Measurements from ENCODE around the gene REV3L.

Gene REV3L

GRCh38 chr6:111524735-111525134 lies 41.7 kb upstream of the REV3L start:
- Histone ChIP-seq H3K9ac (no peak overlapping the region), H3K4me2 (ENCODE audit: low read length) (no peak overlapping the region), H3K27me3 (ENCODE audit: control insufficient read depth, insufficient read depth, low read length) (no peaks in the 10 kb centered on the region), H3K79me2 (peaks cover 2% of the 10 kb centered on the region), H3K27ac (no peak overlapping the region), H3K4me3 (ENCODE audit: low read depth, low read length) (no peak overlapping the region), H3K9me3 (ENCODE audit: control insufficient read depth, low read length) (no peaks in the 10 kb centered on the region), H3K36me3 (ENCODE audit: control insufficient read depth, insufficient read depth, low read length) (no peaks in the 10 kb centered on the region), H3K4me1 (no peaks in the 10 kb centered on the region), H2AFZ (no peak overlapping the region)
- TF ChIP-seq CTCF (IDR thresholded peaks at IDR 0.05), result no peak

- Histone ChIP-seq H2AFZ (no peak overlapping the region), H3K4me1 (no peaks in the 10 kb centered on the region), H3K79me2 (peaks cover 2% of the 10 kb centered on the region), H3K9ac (no peak overlapping the region), H3K27ac (no peak overlapping the region), H3K4me3 (ENCODE audit: low read depth, low read length) (no peak overlapping the region), H3K36me3 (ENCODE audit: control insufficient read depth, insufficient read depth, low read length) (no peaks in the 10 kb centered on the region), H3K4me2 (ENCODE audit: low read length) (no peak overlapping the region), H3K9me3 (ENCODE audit: control insufficient read depth, low read length) (no peaks in the 10 kb centered on the region), H3K27me3 (ENCODE audit: control insufficient read depth, insufficient read depth, low read length) (no peaks in the 10 kb centered on the region)
- no peak for TF ChIP-seq CTCF (IDR thresholded peaks at IDR 0.05)
Observed at GRCh38 chr6:111524252-111524651, 41.2 kb upstream of the REV3L start.

- no peak for TF ChIP-seq CTCF (IDR thresholded peaks at IDR 0.05)
- no peak overlapping the region for H3K27ac ChIP-seq
- H3K9me3 ChIP-seq (ENCODE audit: control insufficient read depth, low read length), result no peaks in the 10 kb centered on the region
- H2AFZ ChIP-seq, result no peak overlapping the region
- H3K4me3 ChIP-seq (ENCODE audit: low read depth, low read length), result no peak overlapping the region
- H3K4me1 ChIP-seq, result no peaks in the 10 kb centered on the region
- H3K79me2 ChIP-seq, result peaks cover 2% of the 10 kb centered on the region
- H3K36me3 ChIP-seq (ENCODE audit: control insufficient read depth, insufficient read depth, low read length), result no peaks in the 10 kb centered on the region
- H3K27me3 ChIP-seq (ENCODE audit: control insufficient read depth, insufficient read depth, low read length), result no peaks in the 10 kb centered on the region
- H3K9ac ChIP-seq, result no peak overlapping the region
- H3K4me2 ChIP-seq (ENCODE audit: low read length), result no peak overlapping the region
Observed at GRCh38 chr6:111523484-111524167, 40.6 kb upstream of the REV3L start.

- no peaks in the 10 kb centered on the region for H3K9me3 ChIP-seq (ENCODE audit: control insufficient read depth, low read length)
Observed at GRCh38 chr6:111522393-111523020, 39.5 kb upstream of the REV3L start.

More at GRCh38 chr6:111522393-111523020, 39.5 kb upstream of the REV3L start:
- no peak overlapping the region for H2AFZ ChIP-seq
- H3K79me2 ChIP-seq, result no peaks in the 10 kb centered on the region
- H3K27ac ChIP-seq, result no peak overlapping the region
- no peak for TF ChIP-seq CTCF (IDR thresholded peaks at IDR 0.05)
- H3K4me1 ChIP-seq, result no peaks in the 10 kb centered on the region
- no peak overlapping the region for H3K4me2 ChIP-seq (ENCODE audit: low read length)
- no peak overlapping the region for H3K9ac ChIP-seq
- H3K27me3 ChIP-seq (ENCODE audit: control insufficient read depth, insufficient read depth, low read length), result no peaks in the 10 kb centered on the region
- H3K36me3 ChIP-seq (ENCODE audit: control insufficient read depth, insufficient read depth, low read length), result no peaks in the 10 kb centered on the region
- H3K4me3 ChIP-seq (ENCODE audit: low read depth, low read length), result no peak overlapping the region
